Activated CD4-positive, alpha-beta T cell treated with anti-CD3 and anti-CD28 coated beads, Interleukin-2, amount 10 ng/mL, durations not matched to agents 7 days and 5 days (primary cell): ENCODE results near the gene SIK2. TPM values are rescaled to one million over a fixed set of nuclear protein-coding genes. Genes with fewer than 3 reads are reported as not detected.
A peak's percentile ranks its signal among the peaks of the same experiment; 100 is the strongest.

Experiments
- CTCF ChIA-PET: fragments of 350-600 bp; sonication (Branson Sonifier 250); formaldehyde crosslinking; loops from one replicate; lab custom pipeline; 2021; ENCODE audit warnings: antibody characterized with exemption; lab: Charles Lee
- POLR2A ChIA-PET: fragments of 350-600 bp; sonication (Branson Sonifier 250); formaldehyde crosslinking; loops from one replicate; lab custom pipeline; 2021; ENCODE audit warnings: antibody characterized with exemption; lab: Charles Lee
- DNase-seq: peaks from one replicate; pipeline ENCODE4 v3.0.0-alpha.2; 2020
- H3K27ac Mint-ChIP-seq: one replicate; pipeline ENCODE4 v1.8.0; 2021; ENCODE audit warnings: mild to moderate bottlenecking, moderate library complexity, mixed read lengths
- H3K27me3 Mint-ChIP-seq: one replicate; pipeline ENCODE4 v1.8.0; 2021; ENCODE audit warnings: mixed read lengths
- H3K36me3 Mint-ChIP-seq: one replicate; pipeline ENCODE4 v1.8.0; 2021; ENCODE audit warnings: low read depth, mixed read lengths
- H3K4me1 Mint-ChIP-seq: one replicate; pipeline ENCODE4 v1.8.0; 2021; ENCODE audit warnings: mixed read lengths
- H3K4me3 Mint-ChIP-seq: one replicate; pipeline ENCODE4 v1.8.0; 2021; ENCODE audit warnings: mild to moderate bottlenecking, moderate library complexity, mixed read lengths
- H3K9me3 Mint-ChIP-seq: one replicate; pipeline ENCODE4 v1.8.0; 2021; ENCODE audit warnings: mixed read lengths
- total RNA-seq, 2 experiments: library from RNA; stranded (reverse); gene quantifications; one replicate each; pipeline ENCODE4 v1.2.3, GENCODE V29; 2021

SIK2 gene
- total RNA-seq, 2 experiments from 2014 or later = 8.2 to 9.6 TPM

DNA sequence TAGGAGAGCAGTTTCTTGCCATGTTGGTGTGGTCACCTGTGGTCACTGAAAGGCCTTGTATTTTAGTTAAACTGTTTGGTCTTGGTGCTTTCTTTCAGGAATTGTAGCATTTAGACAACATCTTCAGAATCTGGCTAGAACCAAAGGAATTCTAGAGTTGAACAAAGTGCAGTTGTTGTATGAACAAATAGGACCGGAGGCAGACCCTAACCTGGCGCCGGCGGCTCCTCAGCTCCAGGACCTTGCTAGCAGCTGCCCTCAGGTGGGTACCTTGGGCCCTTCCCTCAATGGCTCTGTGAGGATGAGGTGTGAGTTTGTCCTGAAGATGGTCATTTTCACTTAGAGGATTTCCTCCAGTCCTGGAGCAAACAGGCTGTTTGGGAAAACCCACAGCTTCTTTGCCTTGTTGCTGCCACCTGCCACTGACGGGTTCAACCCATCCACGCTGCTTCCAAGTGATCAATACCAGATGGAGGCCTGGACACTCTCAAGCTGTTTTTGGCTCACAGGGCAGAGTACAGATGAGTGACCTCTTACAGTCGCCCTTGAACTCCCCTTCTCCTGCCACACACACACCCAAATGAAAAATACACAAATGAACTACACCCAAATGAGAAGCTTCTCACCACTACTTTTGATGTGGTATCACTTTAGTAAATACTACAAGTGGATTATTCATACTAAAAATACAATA, 118.7 kb downstream of the SIK2 start:
- CTCF ChIA-PET = interaction anchor here (0.9 to 1.0 kb wide), 2 partner anchors 8 to 14 kb away, joined by 3 read pairs; no protein-coding TSS in a partner anchor
- H3K4me1 Mint-ChIP-seq = peaks cover 1% of the 10 kb centered on the region
- POLR2A ChIA-PET = no interaction called here
- H3K9me3 Mint-ChIP-seq = no peaks in the 10 kb centered on the region
- H3K4me3 Mint-ChIP-seq = no peak overlapping the region
- DNase-seq = no peak
- no peaks in the 10 kb centered on the region for H3K27me3 Mint-ChIP-seq
- peaks cover 26% of the 10 kb centered on the region for H3K36me3 Mint-ChIP-seq
- no peak overlapping the region for H3K27ac Mint-ChIP-seq

DNA sequence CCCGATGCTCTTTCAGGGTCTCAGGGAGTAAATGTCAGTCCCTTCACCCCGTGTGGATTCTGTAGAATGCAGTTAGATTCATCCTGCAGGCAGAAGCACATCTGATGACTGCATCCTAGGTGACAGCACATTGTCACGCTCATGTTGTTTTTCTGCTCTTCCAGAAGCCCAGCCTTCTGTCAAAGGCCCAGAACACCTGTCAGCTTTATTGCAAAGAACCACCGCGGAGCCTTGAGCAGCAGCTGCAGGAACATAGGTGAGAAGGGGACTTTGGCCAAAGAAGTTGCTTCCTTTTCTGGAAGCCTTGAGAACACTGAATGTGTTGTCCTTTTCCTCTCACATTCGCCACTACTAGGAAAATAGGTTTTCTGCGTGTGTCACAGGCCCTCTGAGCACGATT, 120.3 kb downstream of the SIK2 start:
- H3K27me3 Mint-ChIP-seq = no peaks in the 10 kb centered on the region
- H3K4me1 Mint-ChIP-seq = no peaks in the 10 kb centered on the region
- H3K4me3 Mint-ChIP-seq = no peak overlapping the region
- POLR2A ChIA-PET = no interaction called here
- H3K36me3 Mint-ChIP-seq = peaks cover 25% of the 10 kb centered on the region
- no peak for DNase-seq
- CTCF ChIA-PET = no interaction called here
- no peak overlapping the region for H3K27ac Mint-ChIP-seq
- H3K9me3 Mint-ChIP-seq = no peaks in the 10 kb centered on the region

DNA sequence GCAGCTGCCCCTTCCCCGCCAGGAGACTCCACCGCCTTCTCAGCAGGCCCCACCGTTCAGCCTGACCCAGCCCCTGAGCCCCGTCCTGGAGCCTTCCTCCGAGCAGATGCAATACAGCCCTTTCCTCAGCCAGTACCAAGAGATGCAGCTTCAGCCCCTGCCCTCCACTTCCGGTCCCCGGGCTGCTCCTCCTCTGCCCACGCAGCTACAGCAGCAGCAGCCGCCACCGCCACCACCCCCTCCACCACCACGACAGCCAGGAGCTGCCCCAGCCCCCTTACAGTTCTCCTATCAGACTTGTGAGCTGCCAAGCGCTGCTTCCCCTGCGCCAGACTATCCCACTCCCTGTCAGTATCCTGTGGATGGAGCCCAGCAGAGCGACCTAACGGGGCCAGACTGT, 121.3 kb downstream of the SIK2 start:
- CTCF ChIA-PET = interaction anchor here (1.6 kb wide), 1 partner anchor 21 kb away, joined by 3 read pairs; no protein-coding TSS in a partner anchor
- POLR2A ChIA-PET = no interaction called here
- Mint-ChIP-seq H3K9me3 (no peaks in the 10 kb centered on the region), H3K4me1 (no peaks in the 10 kb centered on the region), H3K27me3 (no peaks in the 10 kb centered on the region), H3K4me3 (no peak overlapping the region), H3K36me3 (peaks cover 22% of the 10 kb centered on the region), H3K27ac (no peak overlapping the region)
- DNase-seq = no peak

DNA sequence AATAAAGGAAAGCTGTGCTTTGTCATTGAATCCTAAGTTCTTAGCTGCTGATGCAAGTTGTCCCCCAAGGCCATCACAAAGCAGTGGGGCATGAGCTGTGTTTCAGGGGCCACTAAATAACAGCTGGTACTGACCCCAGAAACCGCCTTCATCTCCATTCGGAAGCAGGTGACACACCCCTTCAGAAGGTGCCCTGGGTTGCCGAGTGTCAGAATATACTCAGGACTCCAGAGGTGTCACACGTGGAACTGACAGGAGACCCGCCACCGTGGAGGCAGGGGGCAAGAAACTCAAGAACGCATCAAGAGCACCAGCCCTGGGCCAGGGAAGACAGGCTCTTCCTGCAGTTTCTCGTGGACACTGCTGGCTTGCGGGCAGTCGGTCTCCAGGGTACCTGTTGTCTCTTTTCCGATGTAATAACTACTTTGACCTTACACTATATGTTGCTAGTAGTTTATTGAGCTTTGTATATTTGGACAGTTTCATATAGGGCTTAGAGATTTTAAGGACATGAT, 122.4 kb downstream of the SIK2 start:
- Mint-ChIP-seq H3K27ac (no peak overlapping the region), H3K9me3 (no peaks in the 10 kb centered on the region), H3K27me3 (no peaks in the 10 kb centered on the region), H3K36me3 (peaks cover 18% of the 10 kb centered on the region), H3K4me1 (no peaks in the 10 kb centered on the region), H3K4me3 (no peak overlapping the region)
- ChIA-PET POLR2A (interaction anchor here (0.6 kb wide), 1 partner anchor 221 kb away, joined by 6 read pairs; no protein-coding TSS in a partner anchor), CTCF (interaction anchor here (1.0 to 1.6 kb wide), 3 partner anchors 9 to 38 kb away, joined by 3 read pairs; no protein-coding TSS in a partner anchor)
- no peak for DNase-seq

DNA sequence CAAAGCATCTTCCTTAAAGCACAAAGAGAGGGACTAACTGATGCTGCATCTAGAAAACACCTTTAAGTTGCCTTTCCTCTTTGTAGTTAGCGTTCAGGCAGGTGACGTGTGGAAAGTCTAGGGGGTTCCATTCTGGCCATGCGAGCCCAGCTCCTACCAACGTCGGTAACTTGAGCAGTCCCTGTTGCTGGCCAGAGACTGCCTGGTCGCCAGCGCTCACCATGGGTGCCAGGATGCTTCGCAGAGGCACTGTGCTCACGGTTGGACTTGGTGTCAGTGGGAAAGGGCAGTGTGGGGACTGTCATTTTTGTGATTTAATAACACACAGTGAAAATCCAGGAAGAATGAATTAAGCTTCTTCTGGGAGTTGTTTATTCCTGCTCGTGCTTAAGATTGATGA, 123.4 kb downstream of the SIK2 start:
- CTCF ChIA-PET = interaction anchor here (1.3 kb wide), 1 partner anchor 54 kb away, joined by 3 read pairs; no protein-coding TSS in a partner anchor
- Mint-ChIP-seq H3K27me3 (no peaks in the 10 kb centered on the region), H3K27ac (no peak overlapping the region), H3K36me3 (peaks cover 11% of the 10 kb centered on the region), H3K4me1 (no peaks in the 10 kb centered on the region), H3K4me3 (no peak overlapping the region), H3K9me3 (no peaks in the 10 kb centered on the region)
- POLR2A ChIA-PET = no interaction called here
- DNase-seq = no peak

DNA sequence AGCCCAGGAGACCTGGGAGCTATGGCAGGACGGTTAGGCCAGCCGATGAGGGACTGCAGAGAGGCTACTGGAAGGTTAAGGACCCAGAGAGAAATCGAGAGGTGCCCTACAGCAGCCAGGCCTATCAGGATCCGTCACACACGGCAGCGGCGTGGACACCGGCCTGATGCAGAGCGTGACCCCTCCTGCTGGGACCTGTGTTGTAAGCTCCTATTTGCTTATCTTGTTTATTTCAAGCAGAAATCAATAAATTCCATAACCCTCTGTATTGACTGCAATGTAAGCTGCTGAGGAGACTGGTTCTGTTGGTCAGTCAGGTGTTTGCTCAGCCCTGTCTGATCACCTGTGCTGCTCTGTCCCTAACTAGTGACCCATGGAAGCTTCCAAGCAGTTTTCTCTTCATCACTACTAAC, 124.1 kb downstream of the SIK2 start:
- Mint-ChIP-seq H3K27ac (no peak overlapping the region), H3K4me1 (no peaks in the 10 kb centered on the region), H3K36me3 (peaks cover 8% of the 10 kb centered on the region), H3K4me3 (no peak overlapping the region), H3K9me3 (no peaks in the 10 kb centered on the region), H3K27me3 (no peaks in the 10 kb centered on the region)
- POLR2A ChIA-PET = no interaction called here
- CTCF ChIA-PET = interaction anchor here (1.3 to 1.4 kb wide), 2 partner anchors 11 to 55 kb away, joined by 3 read pairs; no protein-coding TSS in a partner anchor
- no peak for DNase-seq

DNA sequence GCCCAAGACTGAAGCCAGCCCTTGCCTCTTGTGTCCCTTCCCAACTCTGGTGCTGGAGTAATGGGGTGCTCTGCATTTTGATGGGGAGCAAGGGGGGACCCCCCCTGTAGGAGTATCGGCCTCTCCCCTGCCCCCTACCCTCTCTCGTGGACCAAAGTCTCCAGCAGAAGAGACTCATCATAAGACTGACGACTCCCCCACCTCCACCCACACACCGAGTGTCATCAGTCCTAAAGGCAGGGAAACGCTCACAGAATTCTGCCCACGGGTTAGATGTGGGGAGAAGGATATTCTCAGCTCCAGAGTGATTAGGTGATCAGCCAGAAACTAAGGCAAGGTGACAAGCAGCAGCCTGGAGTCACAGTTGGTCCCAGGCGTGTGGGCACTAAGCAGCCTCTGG, 125.2 kb downstream of the SIK2 start:
- no peaks in the 10 kb centered on the region for H3K4me1 Mint-ChIP-seq
- no peaks in the 10 kb centered on the region for H3K27me3 Mint-ChIP-seq
- no peak overlapping the region for H3K4me3 Mint-ChIP-seq
- H3K9me3 Mint-ChIP-seq = no peaks in the 10 kb centered on the region
- CTCF ChIA-PET = interaction anchor here (1.4 kb wide), 1 partner anchor 10 kb away, joined by 3 read pairs; no protein-coding TSS in a partner anchor
- POLR2A ChIA-PET = interaction anchor here (0.6 kb wide), 1 partner anchor 12 kb away, joined by 10 read pairs; no protein-coding TSS in a partner anchor
- no peak overlapping the region for H3K27ac Mint-ChIP-seq
- no peak for DNase-seq
- peaks cover 7% of the 10 kb centered on the region for H3K36me3 Mint-ChIP-seq

DNA sequence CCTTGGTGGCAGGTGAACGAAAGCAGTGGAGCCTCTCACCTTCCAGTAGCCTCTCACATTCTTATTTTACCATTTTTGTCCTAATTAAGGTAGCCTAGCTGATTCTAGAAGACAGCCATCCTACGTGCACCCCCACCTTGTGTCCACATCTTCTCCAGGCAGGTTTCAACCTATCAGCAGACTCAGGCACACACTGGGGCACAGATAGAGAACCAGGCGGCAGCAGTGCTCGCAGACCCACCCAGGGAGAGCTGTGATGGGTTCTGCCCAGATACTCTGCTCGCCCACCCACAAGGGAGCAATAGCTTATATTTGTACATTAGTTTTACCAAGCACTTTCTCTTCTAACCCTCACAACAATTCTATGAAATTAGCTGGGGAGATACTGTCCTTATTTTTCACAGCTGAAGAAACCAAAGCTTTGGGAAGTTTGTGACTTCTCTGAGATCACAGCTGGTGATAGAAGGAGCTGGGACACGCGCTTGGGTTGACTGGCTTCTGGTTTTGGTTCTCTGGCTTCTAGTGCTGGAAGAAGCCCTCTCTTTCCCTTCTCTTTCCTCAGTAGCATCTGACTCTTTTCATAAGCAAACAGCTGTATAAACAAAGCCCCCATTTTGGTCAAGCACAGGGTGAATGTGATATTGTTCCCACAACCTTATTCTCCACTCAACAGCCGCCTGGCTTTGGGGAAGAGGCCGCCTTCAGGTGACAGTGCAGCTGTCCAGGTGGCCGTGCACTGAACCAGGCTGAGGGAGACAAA, 127.0 kb downstream of the SIK2 start:
- ChIA-PET CTCF (interaction anchor here (0.6 to 1.3 kb wide), 3 partner anchors 9 to 61 kb away, joined by 3 to 4 read pairs (median 3); no protein-coding TSS in a partner anchor), POLR2A (no interaction called here)
- Mint-ChIP-seq H3K4me3 (no peak overlapping the region), H3K36me3 (peaks cover 4% of the 10 kb centered on the region), H3K27ac (no peak overlapping the region), H3K27me3 (no peaks in the 10 kb centered on the region), H3K4me1 (no peaks in the 10 kb centered on the region), H3K9me3 (no peaks in the 10 kb centered on the region)
- DNase-seq = no peak

DNA sequence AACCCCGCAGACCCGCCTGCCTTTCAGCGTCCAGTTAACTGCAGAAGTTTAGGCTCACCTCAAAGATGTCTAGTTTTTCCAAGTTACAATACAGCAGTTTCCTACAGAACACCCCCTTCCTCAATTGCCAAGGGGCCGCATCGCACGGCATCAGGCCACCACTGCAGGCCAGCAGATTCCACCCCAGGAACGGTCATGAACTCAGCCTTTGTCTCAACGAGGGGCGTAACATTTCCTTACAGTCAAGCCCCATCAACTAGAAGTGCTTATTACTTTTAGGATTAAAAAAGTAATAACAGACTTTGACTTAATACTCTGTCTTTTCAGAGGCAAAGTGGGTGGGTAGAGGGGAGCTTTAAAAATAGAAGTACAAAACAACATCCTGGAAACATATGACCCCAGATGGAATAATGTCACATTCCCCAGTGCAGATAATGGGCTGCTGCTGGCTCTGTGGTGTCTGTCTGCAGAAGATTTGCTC, 127.6 kb downstream of the SIK2 start:
- no peak overlapping the region for H3K4me3 Mint-ChIP-seq
- POLR2A ChIA-PET = no interaction called here
- H3K27me3 Mint-ChIP-seq = no peaks in the 10 kb centered on the region
- peak overlapping the region; percentile 54 for H3K27ac Mint-ChIP-seq
- DNase-seq = no peak
- no peaks in the 10 kb centered on the region for H3K4me1 Mint-ChIP-seq
- H3K36me3 Mint-ChIP-seq = peaks cover 4% of the 10 kb centered on the region
- H3K9me3 Mint-ChIP-seq = no peaks in the 10 kb centered on the region
- CTCF ChIA-PET = interaction anchor here (0.9 to 1.3 kb wide), 2 partner anchors 10 to 60 kb away, joined by 3 to 4 read pairs; no protein-coding TSS in a partner anchor

DNA sequence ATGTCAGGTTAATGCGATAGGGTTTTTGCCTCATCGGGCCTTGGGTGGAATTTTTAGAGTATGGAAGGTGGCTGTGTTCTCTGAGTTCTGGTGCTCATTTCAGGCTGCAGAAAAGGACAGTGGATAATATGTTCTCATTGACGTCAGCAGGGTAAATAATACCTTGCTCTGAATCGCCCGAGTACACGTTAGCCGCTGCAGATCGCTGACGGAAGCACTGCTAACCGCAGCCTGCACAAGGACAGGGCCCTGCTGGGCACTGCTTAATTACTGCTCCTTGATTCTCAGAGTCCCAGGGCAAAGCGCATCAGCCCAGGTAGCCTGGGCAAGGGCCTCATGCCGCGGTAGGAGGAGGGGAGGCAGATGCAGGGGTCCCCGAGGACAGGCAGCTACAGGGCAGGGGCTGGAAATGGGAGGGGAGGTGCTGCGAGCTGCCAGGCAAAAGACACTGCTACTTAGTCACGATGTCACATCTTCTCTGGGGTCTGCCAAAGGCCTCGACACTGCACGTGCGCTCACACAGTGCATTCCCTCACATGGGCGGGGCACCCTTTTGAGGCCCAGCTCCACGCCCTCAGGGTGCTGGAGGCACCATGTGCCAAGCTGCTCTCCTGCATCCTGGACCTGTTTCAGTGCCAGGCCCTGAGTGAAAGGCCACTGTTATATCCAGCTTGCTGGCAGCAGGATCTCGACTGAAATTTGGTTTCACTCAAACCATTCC, 128.8 kb downstream of the SIK2 start:
- Mint-ChIP-seq H3K4me3 (no peak overlapping the region), H3K9me3 (no peaks in the 10 kb centered on the region), H3K27me3 (no peaks in the 10 kb centered on the region), H3K36me3 (peaks cover 4% of the 10 kb centered on the region), H3K27ac (no peak overlapping the region), H3K4me1 (no peaks in the 10 kb centered on the region)
- ChIA-PET CTCF (no interaction called here), POLR2A (no interaction called here)
- DNase-seq = no peak

DNA sequence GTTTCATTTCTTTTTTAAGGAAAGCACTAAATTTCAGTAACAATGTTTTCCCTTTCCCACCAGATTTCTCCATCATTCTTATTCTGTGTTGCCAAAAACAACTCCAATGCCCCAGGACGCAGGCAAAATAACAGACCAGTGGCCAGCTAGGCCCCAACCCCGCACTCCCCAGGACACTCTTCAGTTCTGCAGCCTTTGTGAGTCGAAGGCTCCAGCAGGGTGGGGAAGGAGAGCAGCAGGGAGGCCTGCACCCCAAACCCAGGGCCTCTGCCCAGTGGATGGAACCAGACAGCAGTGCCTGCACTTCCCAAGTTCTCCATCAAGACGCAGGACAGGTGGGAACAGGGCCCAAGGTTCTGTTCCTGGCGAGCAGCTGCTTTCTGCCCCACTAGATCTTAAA, 129.6 kb downstream of the SIK2 start:
- peaks cover 2% of the 10 kb centered on the region for H3K4me1 Mint-ChIP-seq
- peaks cover 1% of the 10 kb centered on the region for H3K36me3 Mint-ChIP-seq
- H3K9me3 Mint-ChIP-seq = no peaks in the 10 kb centered on the region
- H3K4me3 Mint-ChIP-seq = no peak overlapping the region
- no peaks in the 10 kb centered on the region for H3K27me3 Mint-ChIP-seq
- DNase-seq = no peak
- POLR2A ChIA-PET = no interaction called here
- CTCF ChIA-PET = no interaction called here
- H3K27ac Mint-ChIP-seq = no peak overlapping the region

DNA sequence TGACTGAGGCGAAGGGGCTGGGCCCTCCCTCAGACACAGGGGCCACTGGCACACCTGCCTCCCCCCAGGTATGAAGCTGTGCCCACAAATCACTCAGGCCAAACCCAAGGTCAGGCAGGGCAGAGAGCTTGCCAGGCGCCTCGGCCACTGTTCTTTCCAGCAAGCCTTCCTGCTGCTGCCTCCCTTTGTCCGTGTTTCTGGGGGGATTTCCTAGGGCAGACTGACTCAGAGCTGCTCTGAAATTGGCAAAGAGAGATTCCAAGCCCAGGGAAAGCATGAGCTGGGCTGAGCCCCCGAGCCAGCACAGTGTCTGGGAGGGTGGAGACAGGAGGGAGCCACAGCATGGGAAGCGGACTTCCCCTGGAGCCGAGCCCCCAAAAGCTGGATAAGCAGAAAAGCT, 130.8 kb downstream of the SIK2 start:
- ChIA-PET CTCF (interaction anchor here (0.6 kb wide), 1 partner anchor 65 kb away, joined by 3 read pairs; no protein-coding TSS in a partner anchor), POLR2A (no interaction called here)

More for the DNA sequence above, 130.8 kb downstream of the SIK2 start:
- no peaks in the 10 kb centered on the region for H3K9me3 Mint-ChIP-seq
- DNase-seq = no peak
- H3K27me3 Mint-ChIP-seq = no peaks in the 10 kb centered on the region
- H3K27ac Mint-ChIP-seq = no peak overlapping the region
- peaks cover 2% of the 10 kb centered on the region for H3K4me1 Mint-ChIP-seq
- H3K36me3 Mint-ChIP-seq = peaks cover 3% of the 10 kb centered on the region
- no peak overlapping the region for H3K4me3 Mint-ChIP-seq
